Smooth muscle cell (in vitro differentiated cells): Measurements from ENCODE around the gene PARD3B. TPM values are rescaled to one million over a fixed set of nuclear protein-coding genes. Genes with fewer than 3 reads are reported as not detected.

Experiments used
- DNase-seq: peaks from one replicate; lab custom pipeline; 2025; ENCODE audit not compliant: unreplicated experiment; lab: John Stamatoyannopoulos, UW
- H2AFZ ChIP-seq: fragments of 200-600 bp; sonication (generic); 2 replicates; pipeline ENCODE4 v1.6.0; 2016; ENCODE audit warnings: antibody characterized with exemption, low read depth, mild to moderate bottlenecking
- H3F3A ChIP-seq: fragments of 200-600 bp; sonication (generic); 2 replicates; pipeline ENCODE4 v1.6.0; 2017; ENCODE audit warnings: antibody characterized with exemption, low read depth
- H3K27ac ChIP-seq: fragments of 200-600 bp; sonication (generic); 2 replicates; pipeline ENCODE4 v1.5.1; 2016; ENCODE audit warnings: low read depth, mild to moderate bottlenecking
- H3K27me3 ChIP-seq: fragments of 200-600 bp; sonication (generic); 2 replicates; pipeline ENCODE4 v1.6.1; 2016; ENCODE audit warnings: low read depth, mild to moderate bottlenecking
- H3K36me3 ChIP-seq: fragments of 200-600 bp; sonication (generic); 2 replicates; pipeline ENCODE4 v1.5.1; 2016; ENCODE audit warnings: low read depth
- H3K4me1 ChIP-seq: fragments of 200-600 bp; sonication (generic); 2 replicates; pipeline ENCODE4 v1.5.1; 2016; ENCODE audit warnings: low read depth
- H3K4me2 ChIP-seq: fragments of 200-600 bp; sonication (generic); 2 replicates; pipeline ENCODE4 v1.6.0; 2016; ENCODE audit warnings: mild to moderate bottlenecking
- H3K4me3 ChIP-seq: fragments of 200-600 bp; sonication (generic); 2 replicates; pipeline ENCODE4 v1.5.1; 2016; ENCODE audit warnings: mild to moderate bottlenecking
- H3K79me2 ChIP-seq: fragments of 200-600 bp; sonication (generic); 2 replicates; pipeline ENCODE4 v1.6.0; 2016; ENCODE audit warnings: low read depth, mild to moderate bottlenecking
- H3K9ac ChIP-seq: fragments of 200-600 bp; sonication (generic); 2 replicates; pipeline ENCODE4 v1.6.0; 2016; ENCODE audit warnings: low read depth
- H3K9me3 ChIP-seq: fragments of 200-600 bp; sonication (generic); replicated peaks from 2 replicates; pipeline ENCODE4 v1.5.1; 2016; ENCODE audit warnings: low read depth
- H4K20me1 ChIP-seq: fragments of 200-600 bp; sonication (generic); 2 replicates; pipeline ENCODE4 v1.6.0; 2016; ENCODE audit warnings: low read depth
- WGBS: methylation state at CpG from one replicate; pipeline ENCODE4 v1.1.7; 2016; ENCODE audit warnings: low lambda C conversion rate; 5-methylcytosine and 5-hydroxymethylcytosine counted together
- polyA plus RNA-seq: library from polyadenylated mRNA; unstranded; fragments of >200 nt; fragmentation: Nextera tagmentation; extraction: Ambion mirVana; gene quantifications from 2 replicates; pipeline ENCODE4 v1.2.1, GENCODE V29; 2016
- total RNA-seq: library from RNA; depleted of rRNA; stranded (reverse); fragments of >200 nt; gene quantifications from 2 replicates; pipeline ENCODE4 v1.2.3, GENCODE V29; 2014
- TF ChIP-seq, protein P1 (sequence below): fragments of 200-600 bp; sonication (generic); IDR thresholded peaks from 2 replicates; pipeline ENCODE4 v1.5.1; 2017; ENCODE audit warnings: borderline replicate concordance, mild to moderate bottlenecking, antibody characterized with exemption; ENCODE audit not compliant: insufficient read depth, poor library complexity, severe bottlenecking

Gene PARD3B
- total and polyA plus RNA-seq, 2 experiments from 2014 or later: 3.3 to 12.2 TPM

GRCh38 chr2:205296959-205297358 lies 751.7 kb downstream of the PARD3B start:
- H3K79me2 ChIP-seq: no peaks in the 10 kb centered on the region
- H3K27ac ChIP-seq: no peak overlapping the region
- H3K9me3 ChIP-seq: no peaks in the 10 kb centered on the region
- H3K4me3 ChIP-seq: no peak overlapping the region
- no peak overlapping the region for H3K4me2 ChIP-seq
- no peaks in the 10 kb centered on the region for H3K4me1 ChIP-seq
- TF ChIP-seq, protein P1, sequence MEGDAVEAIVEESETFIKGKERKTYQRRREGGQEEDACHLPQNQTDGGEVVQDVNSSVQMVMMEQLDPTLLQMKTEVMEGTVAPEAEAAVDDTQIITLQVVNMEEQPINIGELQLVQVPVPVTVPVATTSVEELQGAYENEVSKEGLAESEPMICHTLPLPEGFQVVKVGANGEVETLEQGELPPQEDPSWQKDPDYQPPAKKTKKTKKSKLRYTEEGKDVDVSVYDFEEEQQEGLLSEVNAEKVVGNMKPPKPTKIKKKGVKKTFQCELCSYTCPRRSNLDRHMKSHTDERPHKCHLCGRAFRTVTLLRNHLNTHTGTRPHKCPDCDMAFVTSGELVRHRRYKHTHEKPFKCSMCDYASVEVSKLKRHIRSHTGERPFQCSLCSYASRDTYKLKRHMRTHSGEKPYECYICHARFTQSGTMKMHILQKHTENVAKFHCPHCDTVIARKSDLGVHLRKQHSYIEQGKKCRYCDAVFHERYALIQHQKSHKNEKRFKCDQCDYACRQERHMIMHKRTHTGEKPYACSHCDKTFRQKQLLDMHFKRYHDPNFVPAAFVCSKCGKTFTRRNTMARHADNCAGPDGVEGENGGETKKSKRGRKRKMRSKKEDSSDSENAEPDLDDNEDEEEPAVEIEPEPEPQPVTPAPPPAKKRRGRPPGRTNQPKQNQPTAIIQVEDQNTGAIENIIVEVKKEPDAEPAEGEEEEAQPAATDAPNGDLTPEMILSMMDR: no peak
- DNase-seq: no peak
- H3K9ac ChIP-seq: no peak overlapping the region
- H3F3A ChIP-seq: no peaks in the 10 kb centered on the region
- WGBS: 97% methylated on average over 4 of the region's 4 CpGs
- no peaks in the 10 kb centered on the region for H3K27me3 ChIP-seq
- no peaks in the 10 kb centered on the region for H3K36me3 ChIP-seq
- H2AFZ ChIP-seq: no peak overlapping the region
- H4K20me1 ChIP-seq: no peaks in the 10 kb centered on the region

DNA sequence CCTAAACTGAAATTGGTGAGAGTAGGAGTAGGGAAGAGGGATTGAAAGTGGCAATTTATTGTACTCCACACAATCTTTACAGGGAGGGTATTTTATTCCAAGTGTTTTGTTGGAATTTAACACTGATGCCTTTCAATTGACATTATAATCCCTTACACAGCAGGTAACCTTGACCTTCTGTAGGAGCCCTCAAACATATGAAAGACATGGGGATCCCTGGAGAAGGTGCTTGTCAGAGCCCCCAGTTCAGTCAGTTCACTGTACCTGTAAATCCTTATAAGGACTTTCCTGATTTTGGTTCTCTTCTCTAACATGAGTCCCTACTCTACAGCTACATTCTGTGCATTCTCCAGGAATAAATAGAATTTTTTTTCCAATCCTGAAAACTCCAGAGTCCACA lies 752.1 kb downstream of the PARD3B start:
- TF ChIP-seq, protein P1: no peak
- H3K9me3 ChIP-seq: no peaks in the 10 kb centered on the region
- no peaks in the 10 kb centered on the region for H3K79me2 ChIP-seq
- no peak overlapping the region for H3K4me3 ChIP-seq
- H3K27ac ChIP-seq: no peak overlapping the region
- no peaks in the 10 kb centered on the region for H3F3A ChIP-seq
- DNase-seq: no peak
- H3K9ac ChIP-seq: no peak overlapping the region
- no peaks in the 10 kb centered on the region for H3K27me3 ChIP-seq
- H3K36me3 ChIP-seq: no peaks in the 10 kb centered on the region
- H3K4me1 ChIP-seq: no peaks in the 10 kb centered on the region
- no peaks in the 10 kb centered on the region for H4K20me1 ChIP-seq
- no peak overlapping the region for H3K4me2 ChIP-seq
- H2AFZ ChIP-seq: no peak overlapping the region

GRCh38 chr2:205297846-205298245 lies 752.6 kb downstream of the PARD3B start:
- no peak overlapping the region for H3K9ac ChIP-seq
- no peaks in the 10 kb centered on the region for H4K20me1 ChIP-seq
- H3K4me2 ChIP-seq: no peak overlapping the region
- no peaks in the 10 kb centered on the region for H3K4me1 ChIP-seq
- 59% methylated on average over 4 of the region's 4 CpGs for WGBS
- no peak overlapping the region for H3K4me3 ChIP-seq
- DNase-seq: no peak
- H3K79me2 ChIP-seq: no peaks in the 10 kb centered on the region
- TF ChIP-seq, protein P1: no peak
- no peaks in the 10 kb centered on the region for H3K36me3 ChIP-seq
- H3K27me3 ChIP-seq: no peaks in the 10 kb centered on the region
- no peak overlapping the region for H2AFZ ChIP-seq
- no peak overlapping the region for H3K27ac ChIP-seq
- H3F3A ChIP-seq: no peaks in the 10 kb centered on the region
- H3K9me3 ChIP-seq: no peaks in the 10 kb centered on the region

GRCh38 chr2:205311201-205311600 lies 765.9 kb downstream of the PARD3B start:
- Histone ChIP-seq H3K4me3 (no peak overlapping the region), H3K4me1 (no peaks in the 10 kb centered on the region), H3K36me3 (no peaks in the 10 kb centered on the region), H3K9ac (no peak overlapping the region), H3K9me3 (no peaks in the 10 kb centered on the region), H4K20me1 (no peaks in the 10 kb centered on the region), H2AFZ (no peak overlapping the region), H3K27me3 (no peaks in the 10 kb centered on the region), H3K4me2 (no peak overlapping the region), H3F3A (no peaks in the 10 kb centered on the region), H3K79me2 (no peaks in the 10 kb centered on the region), H3K27ac (no peak overlapping the region)
- TF ChIP-seq, protein P1: no peak
- WGBS: 77% methylated on average over 5 of the region's 5 CpGs
- no peak for DNase-seq
